Neuronal stem cell (in vitro differentiated cells): ENCODE data around the gene ZFP69.

ENCODE experiments used
- DNase-seq: peaks from one replicate; pipeline ENCODE4 v3.0.0-alpha.2; 2013; ENCODE audit warnings: low spot score
- H2AFZ ChIP-seq: one replicate; pipeline ENCODE4 v1.6.1; 2013; ENCODE audit warnings: mild to moderate bottlenecking, low read length, inconsistent platforms
- H2AK5ac ChIP-seq: 2 replicates; pipeline ENCODE4 v1.6.1; 2013; ENCODE audit warnings: low read depth, mild to moderate bottlenecking, inconsistent platforms, low read length, moderate library complexity, mixed read lengths
- H2BK120ac ChIP-seq: 2 replicates; pipeline ENCODE4 v1.6.1; 2013; ENCODE audit warnings: low read depth, mild to moderate bottlenecking, inconsistent platforms, low read length, moderate library complexity, mixed read lengths
- H2BK12ac ChIP-seq: one replicate; pipeline ENCODE4 v1.6.1; 2013; ENCODE audit warnings: low read length, inconsistent platforms
- H2BK15ac ChIP-seq: 2 replicates; pipeline ENCODE4 v1.6.1; 2013; ENCODE audit warnings: mild to moderate bottlenecking, low read length, inconsistent platforms, mixed read lengths
- H2BK5ac ChIP-seq: one replicate; pipeline ENCODE4 v1.6.1; 2013; ENCODE audit warnings: inconsistent platforms, mild to moderate bottlenecking, low read length, moderate library complexity
- H3K14ac ChIP-seq: one replicate; pipeline ENCODE4 v1.6.1; 2013; ENCODE audit warnings: low read length, inconsistent platforms
- H3K18ac ChIP-seq: 2 replicates; pipeline ENCODE4 v1.6.1; 2013; ENCODE audit warnings: low read length, inconsistent platforms
- H3K23ac ChIP-seq: 2 replicates; pipeline ENCODE4 v1.6.1; 2013; ENCODE audit warnings: low read depth, mild to moderate bottlenecking, mixed read lengths, low read length, inconsistent platforms; ENCODE audit not compliant: poor library complexity
- H3K27ac ChIP-seq: replicated peaks from 3 replicates; pipeline ENCODE4 v1.5.1; 2013; ENCODE audit warnings: low read length, inconsistent platforms
- H3K27me3 ChIP-seq, 3 experiments: 2 replicates each; pipeline ENCODE4 v1.6.1; 2013; ENCODE audit warnings: low read length in 3 of 3, mild to moderate bottlenecking in 2 of 3, inconsistent platforms in 1 of 3, low read depth in 1 of 3, mixed read lengths in 1 of 3, moderate library complexity in 1 of 3; ENCODE audit not compliant: control insufficient read depth in 3 of 3, insufficient read depth in 3 of 3
- H3K36me3 ChIP-seq, 2 donors: replicated peaks in 1 of 2; 2 replicates each; pipeline ENCODE4 v1.6.1; 2013; ENCODE audit warnings: low read length in 2 of 2; ENCODE audit not compliant: control insufficient read depth in 2 of 2, insufficient read depth in 2 of 2
- H3K4ac ChIP-seq: 2 replicates; pipeline ENCODE4 v1.6.1; 2013; ENCODE audit warnings: inconsistent platforms, mild to moderate bottlenecking, low read length, moderate library complexity
- H3K4me1 ChIP-seq, 2 donors: 1 replicate in 1 of 2; 2 replicates in 1 of 2; pipeline ENCODE4 v1.6.1; 2013; ENCODE audit warnings: low read length in 2 of 2, low read depth in 1 of 2; ENCODE audit not compliant: control insufficient read depth in 2 of 2, insufficient read depth in 1 of 2
- H3K4me2 ChIP-seq: one replicate; pipeline ENCODE4 v1.6.1; 2013; ENCODE audit warnings: mild to moderate bottlenecking, low read length, inconsistent platforms; ENCODE audit not compliant: insufficient read depth, poor library complexity, severe bottlenecking
- H3K4me3 ChIP-seq, 2 donors: 2 replicates each; pipeline ENCODE4 v1.5.1; 2013; ENCODE audit warnings: low read length in 2 of 2, mild to moderate bottlenecking in 2 of 2, inconsistent platforms in 1 of 2, moderate library complexity in 1 of 2
- H3K79me1 ChIP-seq: one replicate; pipeline ENCODE4 v1.6.1; 2013; ENCODE audit warnings: low read depth, mild to moderate bottlenecking, inconsistent platforms, low read length, moderate library complexity
- H3K9ac ChIP-seq: one replicate; pipeline ENCODE4 v1.6.1; 2013; ENCODE audit warnings: mild to moderate bottlenecking, low read depth, low read length, inconsistent platforms; ENCODE audit not compliant: poor library complexity
- H3K9me3 ChIP-seq, 2 donors: replicated peaks in 1 of 2; 2 replicates each; pipeline versions ENCODE3 to v1.6.1; 2013; ENCODE audit warnings: low read length in 2 of 2, mild to moderate bottlenecking in 2 of 2, inconsistent platforms in 1 of 2, low read depth in 1 of 2, mixed read lengths in 1 of 2, moderate library complexity in 1 of 2; ENCODE audit not compliant: control insufficient read depth in 2 of 2, insufficient read depth in 1 of 2
- H4K8ac ChIP-seq: one replicate; pipeline ENCODE4 v1.6.1; 2013; ENCODE audit warnings: low read depth, mild to moderate bottlenecking, inconsistent platforms, low read length, moderate library complexity
- H4K91ac ChIP-seq: one replicate; pipeline ENCODE4 v1.6.1; 2013; ENCODE audit warnings: low read length, low read depth, mild to moderate bottlenecking, inconsistent platforms; ENCODE audit not compliant: poor library complexity
- WGBS, 2 donors: extraction: QIAGEN DNeasy Blood & Tissue Kit; methylation state at CpG; one replicate each; pipeline ENCODE4 v1.1.7; 2013; ENCODE audit warnings: missing lambda C conversion rate in 2 of 2, mixed read lengths in 1 of 2; ENCODE audit not compliant: insufficient read length in 2 of 2, insufficient replicate concordance in 1 of 2; ENCODE audit errors: extremely low coverage in 2 of 2; 5-methylcytosine and 5-hydroxymethylcytosine counted together

Gene ZFP69

DNA sequence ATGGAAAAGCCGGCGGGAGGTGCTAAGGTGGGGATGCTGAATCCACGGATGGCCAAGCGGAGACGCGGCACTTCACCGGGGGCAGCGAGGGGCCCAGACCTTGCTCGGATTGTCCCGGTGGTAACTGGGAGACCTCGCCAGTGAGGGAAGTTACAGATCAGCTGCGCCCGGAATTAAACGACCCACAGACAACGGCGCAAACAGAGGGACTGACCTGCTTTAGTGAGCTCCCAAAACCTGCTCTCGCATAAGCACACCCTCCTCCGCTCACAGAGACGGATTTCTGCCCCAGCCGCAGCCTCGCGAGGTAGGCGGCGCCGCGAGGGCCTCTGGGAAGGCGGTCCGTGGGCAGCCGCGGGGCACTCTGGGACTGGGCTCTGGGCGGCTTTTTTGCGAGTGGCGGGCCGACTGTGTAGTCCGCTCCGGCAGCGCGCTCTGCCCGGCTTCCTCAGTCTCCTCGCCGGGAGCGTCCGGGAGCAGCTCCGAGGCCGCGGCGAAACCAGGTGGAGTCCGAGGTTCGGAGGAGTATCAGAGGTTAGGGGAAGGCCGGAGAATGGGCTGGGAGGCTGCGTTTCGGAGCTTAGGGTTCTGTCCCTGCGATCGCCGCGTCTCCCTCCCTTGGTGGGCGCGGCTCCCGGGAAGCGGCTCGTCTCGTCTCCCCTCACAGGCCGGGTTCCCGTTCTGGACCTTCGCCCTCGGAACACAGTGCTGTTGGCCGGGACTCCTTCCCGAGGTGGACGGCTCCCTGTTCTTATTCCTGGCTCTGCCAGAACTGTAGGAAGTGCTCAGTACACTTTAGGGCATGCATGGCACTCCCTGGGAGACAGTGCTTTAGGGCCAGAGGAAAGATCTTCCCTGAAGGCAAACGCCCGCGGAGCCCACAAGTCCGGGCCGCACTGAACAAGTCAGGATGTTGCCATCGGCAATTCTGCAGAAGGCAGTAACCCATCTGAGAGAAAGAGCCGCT is 31.6 kb downstream of the ZFP69 start, which contains the start of gene EXO5:
TSS of gene EXO5 (plus strand) at position 393 of the 967 bp plus-strand sequence. CDS start 5,778 bp downstream, outside the sequence.
- H3K9ac ChIP-seq, result peak within 1 kb of the TSS; percentile 87
- peak within 1 kb of the TSS; percentile 67 for H3K14ac ChIP-seq
- peak within 1 kb of the TSS; percentile 94 for H2BK15ac ChIP-seq
- no peak within 1 kb of the TSS for H3K27ac ChIP-seq
- peak within 1 kb of the TSS; percentile 81 for H3K4me2 ChIP-seq
- peak within 1 kb of the TSS; percentile 99 for H3K18ac ChIP-seq
- peak within 1 kb of the TSS; percentile 30 for H4K91ac ChIP-seq
- H3K9me3 ChIP-seq, result peaks cover 3 to 37% of the 10 kb centered on the region in 2 donors
- peak within 1 kb of the TSS; percentile 96 for H4K8ac ChIP-seq
- H3K27me3 ChIP-seq, result no peaks in the 10 kb centered on the region
- H3K4me1 ChIP-seq, result peaks cover 0 to 6% of the 10 kb centered on the region in 2 donors
- H3K36me3 ChIP-seq, result no peaks in the 10 kb centered on the region
- no peak within 1 kb of the TSS for H2BK12ac ChIP-seq
- H3K23ac ChIP-seq, result peak within 1 kb of the TSS; percentile 21
- DNase-seq, result peak; percentile 9
- H2AFZ ChIP-seq, result peak within 1 kb of the TSS; percentile 98
- H2BK5ac ChIP-seq, result peak within 1 kb of the TSS; percentile 61
- H2BK120ac ChIP-seq, result peak within 1 kb of the TSS; percentile 91
- no CpG with 5 or more reads among the region's 76 CpGs for WGBS, 2 donors
- peak within 1 kb of the TSS; percentile 53 for H3K4ac ChIP-seq
- H2AK5ac ChIP-seq, result no peak within 1 kb of the TSS
- peak within 1 kb of the TSS; percentile 59 to 81 for H3K4me3 ChIP-seq
- no peaks in the 10 kb centered on the region for H3K79me1 ChIP-seq

- no peak overlapping the region for H3K27ac ChIP-seq
- no peak overlapping the region for H2AFZ ChIP-seq
- peaks cover 19 to 32% of the 10 kb centered on the region in 2 donors for H3K9me3 ChIP-seq
- no peak overlapping the region for H2BK15ac ChIP-seq
- H2BK120ac ChIP-seq, result no peak overlapping the region
- no peak overlapping the region for H3K9ac ChIP-seq
- H3K14ac ChIP-seq, result no peak overlapping the region
- H3K23ac ChIP-seq, result no peak overlapping the region
- no peaks in the 10 kb centered on the region for H3K4me1 ChIP-seq
- peak overlapping the region; percentile 14 for H3K4me2 ChIP-seq
- no peaks in the 10 kb centered on the region for H3K79me1 ChIP-seq
- H3K18ac ChIP-seq, result no peak overlapping the region
- no peak for DNase-seq
- no CpG with 5 or more reads among the region's 2 CpGs for WGBS, 2 donors
- H2BK5ac ChIP-seq, result no peak overlapping the region
- H3K4me3 ChIP-seq, result no peak overlapping the region
- H3K36me3 ChIP-seq, result peaks cover 10 to 16% of the 10 kb centered on the region in 2 donors
- no peak overlapping the region for H2BK12ac ChIP-seq
- H3K27me3 ChIP-seq, result no peaks in the 10 kb centered on the region
- no peak overlapping the region for H2AK5ac ChIP-seq
- H4K8ac ChIP-seq, result no peak overlapping the region
- no peak overlapping the region for H3K4ac ChIP-seq
- no peak overlapping the region for H4K91ac ChIP-seq
These were observed 42.4 kb downstream of the ZFP69 start for GRCh38 chr1:40519517-40519916.

DNA sequence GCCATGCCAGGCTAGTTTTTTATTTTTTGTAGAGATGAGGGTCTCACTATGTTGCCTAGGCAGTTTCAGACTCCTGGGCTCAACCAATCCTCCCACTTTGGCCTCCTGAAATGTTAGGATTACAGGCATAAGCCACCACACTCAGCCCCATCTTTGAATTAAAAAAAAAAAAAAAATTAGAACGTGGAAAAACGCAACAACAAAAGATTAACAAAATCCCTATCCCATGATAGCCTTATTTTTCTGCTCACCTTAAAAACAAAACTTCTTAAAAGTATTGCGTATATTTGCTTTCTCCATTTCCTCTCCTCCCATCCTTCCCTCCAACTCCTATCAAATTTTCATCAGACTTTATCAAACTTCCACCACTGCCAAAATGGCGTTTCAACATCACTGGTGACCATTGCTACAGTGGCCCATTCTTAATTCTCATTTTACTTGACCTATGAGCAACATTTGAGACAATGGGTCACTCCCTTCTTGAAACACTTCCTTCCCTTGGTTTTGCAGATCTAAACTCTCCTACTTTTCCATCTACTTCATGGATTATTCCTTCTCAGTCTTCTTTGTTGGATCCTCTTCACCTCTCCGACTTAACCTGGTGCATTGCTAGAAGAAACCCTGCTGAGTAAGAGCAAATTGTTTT is 53.8 kb downstream of the ZFP69 start:
- Histone ChIP-seq H3K4me1 (peaks cover 0 to 3% of the 10 kb centered on the region in 2 donors), H3K9me3 (peaks cover 3 to 7% of the 10 kb centered on the region in 2 donors), H2BK5ac (no peak overlapping the region), H3K27me3 (no peaks in the 10 kb centered on the region), H3K36me3 (peaks cover 0 to 2% of the 10 kb centered on the region in 2 donors), H4K91ac (no peak overlapping the region), H2AK5ac (no peak overlapping the region), H2AFZ (peak overlapping the region; percentile 93), H3K23ac (no peak overlapping the region), H3K9ac (no peak overlapping the region), H2BK120ac (no peak overlapping the region), H3K4me3 (peak overlapping the region; percentile 75 to 88), H3K14ac (no peak overlapping the region), H3K4ac (no peak overlapping the region), H3K27ac (no peak overlapping the region), H2BK15ac (no peak overlapping the region), H3K4me2 (peak overlapping the region; percentile 57), H2BK12ac (no peak overlapping the region), H3K18ac (no peak overlapping the region), H4K8ac (no peak overlapping the region), H3K79me1 (no peaks in the 10 kb centered on the region)
- DNase-seq, result no peak
- WGBS, 2 donors, result 100% methylated on average over 1 of the region's 5 CpGs; no CpG with 5 or more reads in 1 of the 2 donors
